ENCODE measurements around the gene OARD1.

- no peak for TF ChIP-seq FOXA1 (IDR thresholded peaks at IDR 0.05)
- no peak for TF ChIP-seq SP1 (IDR thresholded peaks at IDR 0.05)
- TF ChIP-seq HDGF (IDR thresholded peaks at IDR 0.05; ENCODE audit: borderline replicate concordance) = no peak
- TF ChIP-seq SUZ12 (IDR thresholded peaks at IDR 0.05) = no peak
Measured at GRCh38 chr6:41058783-41059181, 13.4 kb downstream of the OARD1 start.
